ENCODE measurements around the gene GATA3. TPM values are rescaled to one million over a fixed set of nuclear protein-coding genes. Genes with fewer than 3 reads are reported as not detected.

GATA3 gene
- total RNA-seq, 1 experiment from 2014 or later: 5.9 TPM

GRCh38 chr10:8017277-8017676 is 37.2 kb upstream of the GATA3 start:
- in situ Hi-C loops (cut with HindIII; ENCODE audit: low pct_unique_long_range_greater_than_20kb, low sequenced_read_pairs) (no loop called here), intact Hi-C loops (cut with micrococcal nuclease; ENCODE audit: unreplicated experiment) (no loop called here)
- no peaks in the 10 kb centered on the region for H3K4me1 ChIP-seq (ENCODE audit: control insufficient read depth, insufficient read depth, low read length)
- H3K4me3 ChIP-seq (ENCODE audit: low read depth in 2 of 2, low read length in 2 of 2): no peak overlapping the region
- H3K27ac ChIP-seq (ENCODE audit: low read length): no peak overlapping the region
- no peaks in the 10 kb centered on the region for H3K9me3 ChIP-seq (ENCODE audit: control insufficient read depth, insufficient read depth, low read depth, low read length)
- ChIA-PET POLR2A (no interaction called here), CTCF (no interaction called here)
- BruUV-seq (replicated peaks): no TSS peak
- no peak for TF ChIP-seq CTCF (IDR thresholded peaks at IDR 0.05)
- no peak for TF ChIP-seq POLR2AphosphoS5 (IDR thresholded peaks at IDR 0.05; ENCODE audit: low read depth, low read length)
- no peak for TF ChIP-seq TCF7L2 (IDR thresholded peaks at IDR 0.05; ENCODE audit: low read depth, low read length)
- TF ChIP-seq SIN3A (IDR thresholded peaks at IDR 0.05; ENCODE audit: borderline replicate concordance, insufficient read depth, low read depth, low read length): no peak
- TF ChIP-seq REST (IDR thresholded peaks at IDR 0.05; ENCODE audit: insufficient read depth in 1 of 2, low read depth in 2 of 2, low read length in 1 of 2): no peak
- no peaks in the 10 kb centered on the region for H3K27me3 ChIP-seq (ENCODE audit: control insufficient read depth, insufficient read depth, low read length)
- ATAC-seq: no peak
- DNase-seq (ENCODE audit: low read depth, low spot score): no peak
- no peaks in the 10 kb centered on the region for H3K36me3 ChIP-seq (ENCODE audit: control insufficient read depth, insufficient read depth, low read length)

GRCh38 chr10:8023321-8023720 is 31.2 kb upstream of the GATA3 start:
- TF ChIP-seq REST (IDR thresholded peaks at IDR 0.05; ENCODE audit: insufficient read depth in 1 of 2, low read depth in 2 of 2, low read length in 1 of 2): no peak
- TF ChIP-seq SIN3A (IDR thresholded peaks at IDR 0.05; ENCODE audit: borderline replicate concordance, insufficient read depth, low read depth, low read length): no peak
- no peak for TF ChIP-seq CTCF (IDR thresholded peaks at IDR 0.05)
- no peak for TF ChIP-seq POLR2AphosphoS5 (IDR thresholded peaks at IDR 0.05; ENCODE audit: low read depth, low read length)
- no peak for TF ChIP-seq TCF7L2 (IDR thresholded peaks at IDR 0.05; ENCODE audit: low read depth, low read length)
- intact Hi-C loops (cut with micrococcal nuclease; ENCODE audit: unreplicated experiment): no loop called here
- no peak overlapping the region for H3K4me3 ChIP-seq (ENCODE audit: low read depth in 2 of 2, low read length in 2 of 2)
- BruUV-seq (replicated peaks): no TSS peak
- no peaks in the 10 kb centered on the region for H3K9me3 ChIP-seq (ENCODE audit: control insufficient read depth, insufficient read depth, low read depth, low read length)
- no peak overlapping the region for H3K27ac ChIP-seq (ENCODE audit: low read length)
- POLR2A ChIA-PET: no interaction called here
- in situ Hi-C loops (cut with HindIII; ENCODE audit: low pct_unique_long_range_greater_than_20kb, low sequenced_read_pairs): no loop called here
- H3K36me3 ChIP-seq (ENCODE audit: control insufficient read depth, insufficient read depth, low read length): no peaks in the 10 kb centered on the region
- ATAC-seq (no peak), DNase-seq (ENCODE audit: low read depth, low spot score) (no peak)
- H3K27me3 ChIP-seq (ENCODE audit: control insufficient read depth, insufficient read depth, low read length): no peaks in the 10 kb centered on the region
- CTCF ChIA-PET: no interaction called here
- H3K4me1 ChIP-seq (ENCODE audit: control insufficient read depth, insufficient read depth, low read length): no peaks in the 10 kb centered on the region
